AG08396 (cell line): Measurements from ENCODE around the gene TRIP13.
"Not testable (repeated sequence)": the region's sequence is repeated elsewhere in the genome, so short reads cannot be mapped to it uniquely, and the experiment has no call there.

ENCODE experiments used
- DNase-seq: peaks from one replicate; pipeline ENCODE4 v3.0.0; 2012; ENCODE audit warnings: low spot score, mixed read lengths

TRIP13 gene

DNA sequence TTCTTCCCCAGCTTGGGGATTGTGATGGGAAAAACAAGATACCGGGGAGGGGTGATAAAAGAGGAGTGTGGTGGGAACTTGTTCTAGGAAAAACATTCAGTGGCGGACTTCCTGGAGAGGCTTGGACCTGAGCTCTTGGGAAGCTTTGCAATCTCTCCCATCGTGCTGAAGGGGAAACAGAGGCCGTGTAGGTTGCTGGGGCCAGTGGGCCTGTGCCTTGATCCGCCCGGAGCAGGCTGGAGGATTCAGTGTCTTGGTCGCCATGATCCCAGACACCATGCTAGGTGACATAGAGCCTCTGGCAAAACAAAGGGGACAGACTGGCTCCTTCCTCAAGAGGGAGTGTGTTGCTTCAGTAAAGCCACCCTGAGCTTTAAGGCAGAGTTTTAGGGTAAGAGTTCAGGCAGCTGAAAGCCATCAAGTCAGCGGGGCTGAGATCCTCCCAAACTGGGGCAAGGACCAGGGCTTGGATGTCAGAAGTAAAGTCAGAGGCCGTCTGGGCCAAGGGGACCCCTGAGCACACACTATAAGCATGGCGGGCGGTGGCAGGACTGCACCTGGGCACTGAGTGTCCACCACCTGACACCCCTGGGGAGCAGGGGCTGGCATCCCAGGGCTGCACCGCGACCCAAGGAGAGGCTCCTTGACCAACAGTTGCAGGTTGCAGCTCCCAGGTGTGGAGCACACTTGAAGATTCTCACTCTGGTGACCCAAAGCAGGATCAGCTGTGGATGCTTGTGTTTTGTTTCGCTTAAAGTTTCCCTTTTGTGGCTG lies 44.7 kb downstream of the TRIP13 start:
- DNase-seq = no peak

GRCh38 chr5:939368-939767 lies 46.7 kb downstream of the TRIP13 start:
- DNase-seq = no peak

DNA sequence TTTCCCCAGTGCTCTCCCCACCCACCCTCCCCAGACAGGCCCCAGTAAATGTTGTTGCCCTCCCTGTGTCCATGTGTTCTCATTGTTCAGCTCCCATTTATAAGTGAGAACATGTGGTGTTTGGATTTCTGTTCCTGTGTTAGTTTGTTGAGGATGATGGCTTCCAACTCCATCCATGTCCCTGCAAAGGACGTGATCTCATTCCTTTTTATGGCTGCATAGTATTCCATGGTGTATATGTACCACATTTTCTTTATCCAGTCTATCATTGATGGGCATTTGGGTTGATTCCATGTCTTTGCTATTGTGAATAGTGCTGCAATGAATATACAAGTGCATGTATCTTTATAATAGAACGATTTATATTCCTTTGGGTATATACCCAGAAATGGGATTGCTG lies 48.1 kb downstream of the TRIP13 start:
- not testable (repeated sequence) for DNase-seq

DNA sequence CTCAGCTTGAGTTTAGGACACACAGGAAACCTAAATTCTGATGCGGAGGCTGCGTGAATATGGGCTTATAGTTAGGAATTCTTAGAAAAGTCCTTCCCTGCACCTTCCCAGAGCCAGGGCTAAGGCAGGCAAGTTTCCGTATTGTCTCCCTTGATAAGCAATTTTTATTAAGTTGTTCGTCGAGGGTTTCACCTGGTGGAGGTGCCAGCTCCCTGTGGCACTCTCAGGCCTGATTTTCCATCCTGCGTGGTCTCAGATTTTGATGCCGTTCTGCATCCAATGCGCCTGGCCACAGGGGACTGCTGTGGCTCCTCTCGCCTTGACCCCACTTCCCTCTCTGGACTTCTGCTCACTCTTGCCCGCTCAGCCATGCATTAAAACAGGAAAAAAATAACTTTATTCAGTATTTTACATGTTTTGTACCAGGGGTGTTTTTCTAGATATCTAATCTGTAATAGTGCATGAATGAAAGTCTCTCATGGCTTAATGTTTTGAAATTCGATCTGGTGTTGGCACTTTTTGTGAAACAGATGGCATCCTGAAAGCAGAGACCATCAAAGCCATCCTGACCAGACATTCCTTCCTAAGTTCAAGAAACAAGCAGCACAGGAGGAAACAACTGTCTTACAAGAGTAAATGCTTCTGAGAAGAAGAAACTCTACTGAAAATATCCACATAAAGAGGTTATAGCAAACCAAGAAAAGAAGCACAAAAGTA lies 50.7 kb downstream of the TRIP13 start:
- DNase-seq = no peak

GRCh38 chr5:943918-944620 lies 51.4 kb downstream of the TRIP13 start:
- DNase-seq = no peak

DNA sequence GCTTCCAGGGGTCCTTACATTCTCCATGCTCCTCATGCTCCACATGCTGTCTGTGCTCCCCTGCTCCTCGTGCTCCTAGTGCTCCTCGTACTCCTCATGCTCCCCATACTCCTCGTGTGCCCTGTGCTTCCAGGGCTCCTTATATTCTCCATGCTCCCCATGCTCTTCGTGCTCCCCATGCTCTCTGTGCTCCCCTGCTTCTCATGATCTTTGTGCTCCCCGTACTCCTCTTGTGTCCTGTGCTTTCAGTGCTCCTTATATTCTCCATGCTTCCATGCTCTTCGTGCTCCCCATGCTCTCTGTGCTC lies 51.9 kb downstream of the TRIP13 start:
- DNase-seq = no peak

GRCh38 chr5:944992-945685 lies 52.5 kb downstream of the TRIP13 start:
- no peak for DNase-seq

GRCh38 chr5:945691-946551 lies 53.2 kb downstream of the TRIP13 start:
- no peak for DNase-seq

- DNase-seq = no peak
Observed at GRCh38 chr5:946720-947625, 54.3 kb downstream of the TRIP13 start.

DNA sequence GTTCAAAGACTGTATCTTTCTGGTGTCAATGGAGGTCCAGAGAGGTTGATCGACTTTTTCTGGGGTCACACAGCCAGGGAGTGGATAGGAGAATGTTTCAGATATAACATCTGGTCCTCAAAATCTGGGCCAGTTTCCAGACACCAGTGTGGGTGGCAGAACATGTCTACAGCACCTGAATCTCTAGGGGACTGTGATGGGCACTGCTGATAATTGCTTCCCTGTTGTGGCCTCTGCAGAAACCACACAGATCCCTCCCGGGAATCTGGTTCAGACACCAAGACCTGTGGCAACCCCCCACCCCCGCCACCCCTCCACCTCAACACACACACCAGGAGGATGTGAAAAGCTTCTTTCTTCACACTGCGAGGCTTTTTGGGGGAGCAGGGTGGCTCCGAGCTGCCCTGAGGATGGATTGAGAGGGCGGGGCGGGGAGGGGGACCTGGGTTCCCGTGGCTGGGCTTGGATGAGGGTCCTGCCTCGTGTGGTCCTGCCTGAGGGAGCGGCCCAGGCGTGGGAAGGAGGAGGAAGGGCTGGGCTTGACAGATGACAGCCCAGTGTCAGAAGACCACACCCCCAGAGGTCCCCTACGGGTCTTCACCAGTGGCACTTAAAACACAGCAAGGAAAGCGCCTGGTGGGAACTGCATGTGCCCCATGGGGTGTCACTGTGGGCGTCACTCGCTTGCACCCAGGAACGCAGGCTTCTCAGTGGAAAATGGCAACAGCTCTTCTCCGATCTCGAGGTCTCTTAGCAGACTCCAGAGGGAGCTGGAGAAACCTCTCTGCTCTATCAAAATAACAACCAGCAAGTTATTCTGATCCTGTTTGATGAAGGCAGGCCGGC lies 55.2 kb downstream of the TRIP13 start:
- no peak for DNase-seq

DNA sequence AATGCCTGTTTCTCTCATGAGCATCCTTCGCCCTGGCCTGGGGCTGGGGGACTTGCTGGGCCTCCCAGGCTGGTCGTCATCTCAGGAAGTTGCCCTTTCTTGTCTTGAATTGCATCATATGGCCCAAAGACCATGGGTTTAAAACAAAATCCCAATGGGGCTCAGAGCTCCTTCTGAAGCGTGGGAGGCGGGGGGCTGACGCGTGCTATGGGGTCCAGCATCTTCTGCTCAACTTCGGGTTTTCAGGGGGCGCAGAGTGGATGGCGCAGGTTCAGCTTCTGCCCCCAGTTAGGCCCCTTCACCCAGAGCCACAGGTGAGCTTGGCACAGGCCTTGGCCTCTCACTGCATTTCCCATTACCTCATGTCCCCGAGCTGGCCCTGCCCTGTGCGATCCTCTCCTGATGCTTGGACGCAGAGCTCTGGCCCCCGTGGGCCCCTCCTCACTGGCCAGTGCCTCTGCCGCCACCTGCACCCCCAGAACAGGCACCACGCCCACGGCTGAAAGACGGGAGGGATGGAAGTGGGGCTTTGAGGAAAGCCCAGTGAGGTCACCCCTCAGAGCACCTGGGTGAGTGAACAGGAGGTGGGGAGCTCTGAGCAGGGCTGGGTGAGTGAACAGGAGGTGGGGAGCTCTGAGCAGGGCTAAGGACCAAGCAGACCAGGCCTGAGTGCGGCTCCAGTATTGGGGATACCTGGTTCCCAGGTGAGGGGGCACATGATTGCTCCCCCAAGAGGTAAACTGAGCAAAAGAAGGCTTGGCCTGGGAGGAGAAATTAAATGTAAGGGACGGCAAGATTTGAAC lies 56.0 kb downstream of the TRIP13 start:
- DNase-seq = no peak

GRCh38 chr5:949275-949543 lies 56.5 kb downstream of the TRIP13 start:
- DNase-seq = no peak

- DNase-seq = no peak
Observed at GRCh38 chr5:949815-950560, 57.3 kb downstream of the TRIP13 start.

DNA sequence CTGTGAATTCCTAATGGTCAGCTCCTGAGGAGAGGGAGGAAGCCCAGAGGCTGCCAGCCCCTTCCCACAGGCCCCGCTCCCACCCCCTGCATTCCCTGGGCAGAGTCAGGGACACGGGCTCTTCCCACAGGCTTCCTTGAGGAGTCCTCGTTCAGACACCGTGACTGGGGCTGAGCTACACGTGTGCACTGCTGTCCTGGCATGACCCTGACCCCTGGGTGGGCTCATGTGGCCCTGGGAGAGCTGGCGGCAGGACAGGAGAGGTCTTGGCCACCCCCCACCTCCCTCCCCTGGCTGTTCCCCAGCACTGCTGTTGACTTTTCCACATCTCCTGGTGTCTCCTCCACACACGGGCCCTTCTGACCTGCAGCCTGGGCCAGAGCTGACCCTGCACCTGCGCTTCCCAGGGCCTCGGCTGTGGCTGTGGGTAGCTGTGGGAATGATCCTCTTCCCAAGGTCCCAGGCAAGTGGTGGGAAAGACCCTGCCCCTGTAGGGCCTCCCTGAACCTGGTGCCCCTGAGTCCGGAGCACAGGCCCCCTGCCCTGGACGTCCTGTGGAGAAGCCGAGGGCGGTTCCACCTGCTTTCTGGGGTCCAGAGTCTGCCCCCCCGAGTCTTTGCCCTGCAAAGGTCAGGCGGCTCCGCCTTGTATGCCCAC lies 59.4 kb downstream of the TRIP13 start:
- no peak for DNase-seq

- no peak for DNase-seq
Observed at GRCh38 chr5:952597-953271, 60.0 kb downstream of the TRIP13 start.

DNA sequence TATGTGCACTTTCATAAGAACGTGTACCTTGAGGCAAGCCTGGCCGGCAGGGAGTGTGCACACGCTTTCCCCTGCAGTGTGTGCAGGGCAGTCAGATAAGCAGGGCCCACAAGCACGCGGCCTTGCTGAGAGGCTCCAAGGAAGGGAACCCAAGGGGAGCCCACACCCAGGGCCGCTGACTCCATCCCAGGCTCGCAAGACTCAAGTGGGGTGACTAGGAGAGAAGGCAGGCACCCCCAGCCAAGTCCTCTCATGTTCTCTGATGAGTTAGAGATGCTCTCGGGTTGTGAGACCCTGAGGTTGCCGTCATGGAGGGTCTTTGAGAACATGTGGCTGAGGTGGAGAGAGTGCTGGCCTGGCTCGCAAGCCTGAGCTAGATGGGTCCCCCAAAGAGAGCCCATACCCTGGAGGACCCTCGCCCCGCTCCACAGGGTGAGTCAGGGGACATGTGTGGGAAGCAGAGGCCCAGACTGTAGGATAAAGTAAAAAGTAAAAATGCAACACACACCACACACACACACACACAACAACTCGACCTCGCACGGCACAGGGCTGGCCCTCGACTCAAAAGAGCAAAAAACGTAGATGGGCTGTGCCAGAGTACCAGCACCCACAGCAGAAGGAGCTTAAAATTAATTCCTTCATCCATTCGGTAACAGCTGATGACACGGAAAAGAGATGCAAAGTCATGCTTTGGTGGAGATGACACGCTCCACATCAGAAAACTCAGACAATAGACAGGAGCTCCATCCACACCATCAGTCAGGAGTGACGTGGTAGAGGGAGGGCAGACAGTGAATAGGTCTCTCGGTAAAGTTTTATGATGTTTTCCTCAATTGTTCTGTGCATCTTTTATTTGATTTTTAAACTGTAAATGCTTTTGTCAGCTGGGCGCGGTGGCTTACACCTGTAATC lies 61.1 kb downstream of the TRIP13 start:
- no peak for DNase-seq
